ENCODE results near the gene KLHDC2.
"Not testable (repeated sequence)": the region's sequence is repeated elsewhere in the genome, so short reads cannot be mapped to it uniquely, and the experiment has no call there.

KLHDC2 gene

GRCh38 chr14:49781040-49781439 is 13.1 kb downstream of the KLHDC2 start:
- DNase-seq: not testable (repeated sequence)

- no peak for DNase-seq
These were observed 15.6 kb downstream of the KLHDC2 start for GRCh38 chr14:49783394-49784014.

- DNase-seq: no peak
These were observed 18.4 kb downstream of the KLHDC2 start for GRCh38 chr14:49786315-49786714.

GRCh38 chr14:49792618-49793017 is 24.7 kb downstream of the KLHDC2 start:
- DNase-seq: no peak

- DNase-seq: no peak
These were observed 28.1 kb downstream of the KLHDC2 start for GRCh38 chr14:49796025-49796424.

- DNase-seq: no peak
These were observed 40.8 kb downstream of the KLHDC2 start for GRCh38 chr14:49808780-49809179.

- not testable (repeated sequence) for DNase-seq
These were observed 48.2 kb downstream of the KLHDC2 start for GRCh38 chr14:49816118-49816517.

GRCh38 chr14:49816844-49817243 is 48.9 kb downstream of the KLHDC2 start:
- DNase-seq: no peak

- no peak for DNase-seq
These were observed 52.2 kb downstream of the KLHDC2 start for GRCh38 chr14:49820176-49820575.

- DNase-seq: no peak
These were observed 60.7 kb downstream of the KLHDC2 start for GRCh38 chr14:49828640-49829039.

Data from activated naive CD4-positive, alpha-beta T cell (primary cell).